ENCODE results near the gene CHAD.
"Not testable (repeated sequence)": the region's sequence is repeated elsewhere in the genome, so short reads cannot be mapped to it uniquely, and the experiment has no call there.

The CHAD gene

GRCh38 chr17:50472761-50473161 is 4.1 kb upstream of the CHAD start:
- not testable (repeated sequence) for H3K36me3 Mint-ChIP-seq; H3K9me3 Mint-ChIP-seq; H3K27ac Mint-ChIP-seq; H3K4me1 Mint-ChIP-seq; ATAC-seq (replicated peaks); H3K4me3 Mint-ChIP-seq; DNase-seq
- H3K27me3 Mint-ChIP-seq: peaks cover 12 to 21% of the 10 kb centered on the region in 2 donors

- H3K27me3 Mint-ChIP-seq: peaks cover 17 to 26% of the 10 kb centered on the region in 2 donors
- H3K4me1 Mint-ChIP-seq: peaks cover 6 to 10% of the 10 kb centered on the region in 2 donors
- peaks cover 2 to 10% of the 10 kb centered on the region in 2 donors for H3K36me3 Mint-ChIP-seq
- no peak for ATAC-seq (replicated peaks)
- H3K4me3 Mint-ChIP-seq: no peak overlapping the region
- DNase-seq: no peak
- H3K27ac Mint-ChIP-seq: no peak overlapping the region
- no peaks in the 10 kb centered on the region for H3K9me3 Mint-ChIP-seq
Observed at GRCh38 chr17:50472286-50472685, 3.6 kb upstream of the CHAD start.

- peak overlapping the region; percentile 3 for H3K27ac Mint-ChIP-seq
- no peak for DNase-seq
- peaks cover 4 to 10% of the 10 kb centered on the region in 2 donors for H3K36me3 Mint-ChIP-seq
- H3K4me1 Mint-ChIP-seq: peaks cover 12% of the 10 kb centered on the region in 2 donors
- peaks cover 19 to 26% of the 10 kb centered on the region in 2 donors for H3K27me3 Mint-ChIP-seq
- peak overlapping the region in 1 of 2 donors; percentile 8 for H3K4me3 Mint-ChIP-seq
- no peaks in the 10 kb centered on the region for H3K9me3 Mint-ChIP-seq
- no peak for ATAC-seq (replicated peaks)
Observed at GRCh38 chr17:50471009-50471905, 2.6 kb upstream of the CHAD start.

GRCh38 chr17:50470426-50470825 is 1.7 kb upstream of the CHAD start:
- no peak for ATAC-seq (replicated peaks)
- peak overlapping the region; percentile 3 for H3K27ac Mint-ChIP-seq
- DNase-seq: no peak

GRCh38 chr17:50469671-50470305 is 1.1 kb upstream of the CHAD start:
- Mint-ChIP-seq H3K9me3 (no peaks in the 10 kb centered on the region), H3K36me3 (peaks cover 6 to 19% of the 10 kb centered on the region in 2 donors), H3K4me3 (peak overlapping the region; percentile 47 to 56), H3K27ac (no peak overlapping the region), H3K4me1 (peaks cover 11 to 12% of the 10 kb centered on the region in 2 donors), H3K27me3 (peaks cover 18 to 26% of the 10 kb centered on the region in 2 donors)
- ATAC-seq (replicated peaks) (no peak), DNase-seq (no peak)

More at GRCh38 chr17:50470426-50470825, 1.7 kb upstream of the CHAD start:
- peaks cover 4 to 12% of the 10 kb centered on the region in 2 donors for H3K36me3 Mint-ChIP-seq
- H3K4me3 Mint-ChIP-seq: no peak overlapping the region
- peaks cover 11 to 12% of the 10 kb centered on the region in 2 donors for H3K4me1 Mint-ChIP-seq
- H3K27me3 Mint-ChIP-seq: peaks cover 18 to 26% of the 10 kb centered on the region in 2 donors
- H3K9me3 Mint-ChIP-seq: no peaks in the 10 kb centered on the region

GRCh38 chr17:50469208-50469605 is 527 bp upstream of the CHAD start:
- Mint-ChIP-seq H3K27ac (no peak overlapping the region), H3K4me3 (peak overlapping the region; percentile 47 to 56), H3K9me3 (no peaks in the 10 kb centered on the region), H3K4me1 (peaks cover 11 to 12% of the 10 kb centered on the region in 2 donors), H3K27me3 (peaks cover 18 to 26% of the 10 kb centered on the region in 2 donors), H3K36me3 (peaks cover 8 to 22% of the 10 kb centered on the region in 2 donors)
- ATAC-seq (replicated peaks) (peak; percentile 14 to 37), DNase-seq (no peak)

GRCh38 chr17:50467855-50468303 is 801 bp downstream of the CHAD start:
- Mint-ChIP-seq H3K4me1 (peaks cover 11 to 12% of the 10 kb centered on the region in 2 donors), H3K36me3 (peaks cover 6 to 16% of the 10 kb centered on the region in 2 donors), H3K27me3 (peaks cover 18 to 26% of the 10 kb centered on the region in 2 donors), H3K27ac (peak overlapping the region; percentile 76), H3K4me3 (peak overlapping the region; percentile 47 to 58), H3K9me3 (no peaks in the 10 kb centered on the region)
- ATAC-seq (replicated peaks) (no peak), DNase-seq (no peak)

- Mint-ChIP-seq H3K36me3 (peaks cover 6 to 16% of the 10 kb centered on the region in 2 donors), H3K4me1 (peaks cover 11 to 12% of the 10 kb centered on the region in 2 donors), H3K27ac (peak overlapping the region; percentile 20), H3K27me3 (peaks cover 18 to 26% of the 10 kb centered on the region in 2 donors), H3K9me3 (no peaks in the 10 kb centered on the region), H3K4me3 (peak overlapping the region in 1 of 2 donors; percentile 33)
- DNase-seq (no peak), ATAC-seq (replicated peaks) (no peak)
Observed at GRCh38 chr17:50467114-50467854, 1.4 kb downstream of the CHAD start.

- Mint-ChIP-seq H3K4me3 (no peak overlapping the region), H3K4me1 (peaks cover 12 to 16% of the 10 kb centered on the region in 2 donors), H3K9me3 (no peaks in the 10 kb centered on the region), H3K27ac (peak overlapping the region; percentile 42), H3K27me3 (peaks cover 18 to 26% of the 10 kb centered on the region in 2 donors), H3K36me3 (peaks cover 9 to 12% of the 10 kb centered on the region in 2 donors)
- DNase-seq: no peak
- ATAC-seq (replicated peaks): no peak
Observed at GRCh38 chr17:50466371-50467113, 2.1 kb downstream of the CHAD start.

- H3K27me3 Mint-ChIP-seq: peaks cover 18 to 26% of the 10 kb centered on the region in 2 donors
- DNase-seq: no peak
- ATAC-seq (replicated peaks): no peak
- no peak overlapping the region for H3K4me3 Mint-ChIP-seq
- H3K4me1 Mint-ChIP-seq: peaks cover 13 to 17% of the 10 kb centered on the region in 2 donors
- no peak overlapping the region for H3K27ac Mint-ChIP-seq
- H3K9me3 Mint-ChIP-seq: no peaks in the 10 kb centered on the region
- peaks cover 10 to 12% of the 10 kb centered on the region in 2 donors for H3K36me3 Mint-ChIP-seq
Observed at GRCh38 chr17:50465635-50466034, 3.0 kb downstream of the CHAD start.

GRCh38 chr17:50465171-50465570 is 3.5 kb downstream of the CHAD start:
- no peak overlapping the region for H3K27ac Mint-ChIP-seq
- peaks cover 18 to 24% of the 10 kb centered on the region in 2 donors for H3K27me3 Mint-ChIP-seq
- no peak for DNase-seq
- ATAC-seq (replicated peaks): no peak
- H3K36me3 Mint-ChIP-seq: peaks cover 10 to 12% of the 10 kb centered on the region in 2 donors
- no peak overlapping the region for H3K4me3 Mint-ChIP-seq
- no peaks in the 10 kb centered on the region for H3K9me3 Mint-ChIP-seq
- H3K4me1 Mint-ChIP-seq: peaks cover 13 to 17% of the 10 kb centered on the region in 2 donors

- H3K27ac Mint-ChIP-seq: peak overlapping the region; percentile 14
- DNase-seq (no peak), ATAC-seq (replicated peaks) (no peak)
- H3K27me3 Mint-ChIP-seq: peaks cover 18 to 19% of the 10 kb centered on the region in 2 donors
- H3K4me1 Mint-ChIP-seq: peaks cover 14 to 21% of the 10 kb centered on the region in 2 donors
- no peaks in the 10 kb centered on the region for H3K9me3 Mint-ChIP-seq
- peaks cover 10 to 12% of the 10 kb centered on the region in 2 donors for H3K36me3 Mint-ChIP-seq
- H3K4me3 Mint-ChIP-seq: no peak overlapping the region
Observed at GRCh38 chr17:50464736-50465135, 3.9 kb downstream of the CHAD start.

GRCh38 chr17:50464121-50464520 is 4.6 kb downstream of the CHAD start:
- no peak overlapping the region for H3K27ac Mint-ChIP-seq
- no peaks in the 10 kb centered on the region for H3K9me3 Mint-ChIP-seq
- H3K36me3 Mint-ChIP-seq: peaks cover 10 to 12% of the 10 kb centered on the region in 2 donors
- peaks cover 14 to 18% of the 10 kb centered on the region in 2 donors for H3K27me3 Mint-ChIP-seq
- ATAC-seq (replicated peaks) (no peak), DNase-seq (no peak)
- no peak overlapping the region for H3K4me3 Mint-ChIP-seq
- peaks cover 13 to 23% of the 10 kb centered on the region in 2 donors for H3K4me1 Mint-ChIP-seq

Measured in stimulated activated naive B cell treated with anti-CD40 and anti-IgM and Interleukin-4, amounts not matched to agents 10 μg/mL and 1 μg/mL and 100 μg/mL, for 72 hours (primary cell).